Panc1 (cell line): Measurements from ENCODE around the gene WNK2.

Source experiments
- POLR2AphosphoS5 ChIP-seq: IDR thresholded peaks from 2 replicates; pipeline ENCODE4 v1.6.1; 2012; ENCODE audit warnings: mild to moderate bottlenecking, low read depth, low read length, moderate library complexity
- TF ChIP-seq, protein P1 (sequence below): fragments of 450-650 bp; IDR thresholded peaks from 2 replicates; pipeline ENCODE4 v1.5.1; 2017; ENCODE audit warnings: mild to moderate bottlenecking

DNA sequence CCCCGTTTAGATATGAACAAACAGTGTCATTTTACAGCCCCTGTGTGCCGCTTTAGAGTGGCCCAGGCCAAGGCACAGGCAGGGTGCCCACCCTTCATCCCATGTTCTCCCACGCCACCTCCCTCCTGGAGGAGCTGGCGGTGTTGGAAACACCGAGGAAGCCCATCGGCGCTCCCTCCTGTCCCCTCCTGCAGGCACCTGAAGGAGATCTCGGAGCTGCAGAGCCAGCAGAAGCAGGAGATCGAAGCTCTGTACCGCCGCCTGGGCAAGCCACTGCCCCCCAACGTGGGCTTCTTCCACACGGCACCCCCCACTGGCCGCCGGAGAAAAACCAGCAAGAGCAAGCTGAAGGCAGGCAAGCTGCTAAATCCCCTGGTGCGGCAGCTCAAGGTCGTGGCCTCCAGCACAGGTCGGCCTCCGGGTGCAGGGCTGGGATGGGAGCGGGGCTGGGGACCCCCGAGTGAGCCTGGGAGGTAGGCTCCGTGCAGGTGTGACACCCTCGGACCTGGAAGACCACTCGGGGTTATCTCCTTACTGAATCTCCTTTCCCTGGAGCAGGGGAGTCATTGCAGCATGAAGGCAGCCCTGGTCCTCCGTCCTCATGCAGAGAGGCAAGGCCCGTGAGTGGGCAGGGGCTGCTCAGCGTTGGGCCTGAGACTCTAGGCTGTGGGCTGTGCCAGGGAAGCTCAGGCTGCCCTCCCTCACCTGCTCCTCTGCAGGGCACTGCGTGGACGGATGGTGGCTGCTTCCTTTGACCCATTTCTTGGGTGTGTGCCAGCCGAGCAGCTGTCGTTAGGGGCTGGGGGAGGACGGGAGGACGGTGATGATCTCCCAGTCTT, 113.9 kb downstream of the WNK2 start:
- TF ChIP-seq, protein P1, sequence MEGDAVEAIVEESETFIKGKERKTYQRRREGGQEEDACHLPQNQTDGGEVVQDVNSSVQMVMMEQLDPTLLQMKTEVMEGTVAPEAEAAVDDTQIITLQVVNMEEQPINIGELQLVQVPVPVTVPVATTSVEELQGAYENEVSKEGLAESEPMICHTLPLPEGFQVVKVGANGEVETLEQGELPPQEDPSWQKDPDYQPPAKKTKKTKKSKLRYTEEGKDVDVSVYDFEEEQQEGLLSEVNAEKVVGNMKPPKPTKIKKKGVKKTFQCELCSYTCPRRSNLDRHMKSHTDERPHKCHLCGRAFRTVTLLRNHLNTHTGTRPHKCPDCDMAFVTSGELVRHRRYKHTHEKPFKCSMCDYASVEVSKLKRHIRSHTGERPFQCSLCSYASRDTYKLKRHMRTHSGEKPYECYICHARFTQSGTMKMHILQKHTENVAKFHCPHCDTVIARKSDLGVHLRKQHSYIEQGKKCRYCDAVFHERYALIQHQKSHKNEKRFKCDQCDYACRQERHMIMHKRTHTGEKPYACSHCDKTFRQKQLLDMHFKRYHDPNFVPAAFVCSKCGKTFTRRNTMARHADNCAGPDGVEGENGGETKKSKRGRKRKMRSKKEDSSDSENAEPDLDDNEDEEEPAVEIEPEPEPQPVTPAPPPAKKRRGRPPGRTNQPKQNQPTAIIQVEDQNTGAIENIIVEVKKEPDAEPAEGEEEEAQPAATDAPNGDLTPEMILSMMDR, result no peak
- no peak for TF ChIP-seq POLR2AphosphoS5
